ENCODE measurements around the gene UNC45A. TPM values are rescaled to one million over a fixed set of nuclear protein-coding genes. Genes with fewer than 3 reads are reported as not detected.
A peak's percentile ranks its signal among the peaks of the same experiment; 100 is the strongest.

UNC45A gene
- total RNA-seq, 1 donor: 69.1 TPM

DNA sequence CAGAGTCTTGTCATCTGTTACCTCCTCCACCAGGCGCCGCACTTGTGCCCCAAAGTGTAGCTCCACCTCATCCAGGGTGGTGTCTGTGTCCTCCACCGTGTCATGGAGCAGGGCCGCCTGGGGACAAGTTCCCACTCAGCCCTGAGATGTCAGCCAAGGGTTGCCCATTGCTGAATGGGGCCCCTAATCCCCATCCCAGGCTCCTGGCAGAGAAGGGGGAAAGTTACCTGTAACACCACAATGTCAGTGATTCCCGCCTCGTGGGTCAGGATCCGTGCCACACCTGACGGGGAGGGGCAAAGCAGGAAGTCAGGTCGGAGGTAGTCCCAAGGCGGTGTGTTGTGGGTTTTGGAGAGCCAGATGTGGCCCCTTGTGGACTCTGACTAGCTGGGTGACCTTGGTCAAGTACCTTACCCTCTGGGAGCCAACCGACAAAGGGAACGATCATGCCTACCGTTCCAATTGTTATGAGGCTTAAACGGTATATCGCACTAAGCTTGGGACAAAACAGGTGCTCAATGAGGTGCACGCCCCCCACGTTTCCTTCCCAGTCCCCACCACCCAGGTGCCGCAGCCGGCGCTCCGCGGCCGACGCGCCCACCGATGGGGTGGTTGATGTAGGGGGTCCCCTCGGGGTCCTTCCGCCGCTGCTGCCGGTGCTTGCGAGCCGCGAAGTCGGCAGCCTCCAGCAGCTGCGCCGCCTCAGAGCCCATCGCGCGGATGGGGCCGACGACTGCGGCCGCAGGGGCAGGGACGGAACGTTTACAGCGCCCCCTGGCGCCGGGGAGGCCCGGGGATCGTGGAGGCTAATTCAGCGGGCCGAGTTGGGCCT is 3.0 kb upstream of the UNC45A start, which contains the start of gene HDDC3:
HDDC3 (minus strand) TSS at position 722 of the 832 bp plus-strand sequence; CDS start at position 713, 9 bp downstream.
- peak within 1 kb of the TSS; percentile 85 for H3K4me3 ChIP-seq (ENCODE audit: low read depth, low read length)
- TF ChIP-seq, protein P1, sequence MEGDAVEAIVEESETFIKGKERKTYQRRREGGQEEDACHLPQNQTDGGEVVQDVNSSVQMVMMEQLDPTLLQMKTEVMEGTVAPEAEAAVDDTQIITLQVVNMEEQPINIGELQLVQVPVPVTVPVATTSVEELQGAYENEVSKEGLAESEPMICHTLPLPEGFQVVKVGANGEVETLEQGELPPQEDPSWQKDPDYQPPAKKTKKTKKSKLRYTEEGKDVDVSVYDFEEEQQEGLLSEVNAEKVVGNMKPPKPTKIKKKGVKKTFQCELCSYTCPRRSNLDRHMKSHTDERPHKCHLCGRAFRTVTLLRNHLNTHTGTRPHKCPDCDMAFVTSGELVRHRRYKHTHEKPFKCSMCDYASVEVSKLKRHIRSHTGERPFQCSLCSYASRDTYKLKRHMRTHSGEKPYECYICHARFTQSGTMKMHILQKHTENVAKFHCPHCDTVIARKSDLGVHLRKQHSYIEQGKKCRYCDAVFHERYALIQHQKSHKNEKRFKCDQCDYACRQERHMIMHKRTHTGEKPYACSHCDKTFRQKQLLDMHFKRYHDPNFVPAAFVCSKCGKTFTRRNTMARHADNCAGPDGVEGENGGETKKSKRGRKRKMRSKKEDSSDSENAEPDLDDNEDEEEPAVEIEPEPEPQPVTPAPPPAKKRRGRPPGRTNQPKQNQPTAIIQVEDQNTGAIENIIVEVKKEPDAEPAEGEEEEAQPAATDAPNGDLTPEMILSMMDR (IDR thresholded peaks at IDR 0.05; ENCODE audit: insufficient read depth, low read depth, low read length): peak; percentile 85
- peak; percentile 80 for DNase-seq (ENCODE audit: low read depth)

DNA sequence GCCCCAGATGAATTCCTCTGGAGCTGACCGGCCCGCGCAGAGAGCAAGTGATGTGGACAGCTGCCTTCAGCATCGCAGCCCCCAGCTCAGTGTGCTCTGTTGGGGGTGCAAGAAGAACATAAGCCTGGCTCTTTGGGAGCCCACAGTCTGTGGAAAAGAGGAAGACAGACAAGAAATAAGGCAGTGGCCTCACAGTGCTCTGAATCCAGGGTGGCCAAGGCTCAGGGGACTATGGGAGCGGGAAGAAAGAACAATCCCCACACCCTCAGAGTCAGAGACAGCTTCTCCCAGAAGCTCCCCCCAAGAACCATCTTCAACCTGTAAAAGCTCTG is 2.5 kb upstream of the UNC45A start:
- no peak for DNase-seq (ENCODE audit: low read depth)
- TF ChIP-seq, protein P1 (IDR thresholded peaks at IDR 0.05; ENCODE audit: insufficient read depth, low read depth, low read length): no peak
- peak overlapping the region; percentile 85 for H3K4me3 ChIP-seq (ENCODE audit: low read depth, low read length)

DNA sequence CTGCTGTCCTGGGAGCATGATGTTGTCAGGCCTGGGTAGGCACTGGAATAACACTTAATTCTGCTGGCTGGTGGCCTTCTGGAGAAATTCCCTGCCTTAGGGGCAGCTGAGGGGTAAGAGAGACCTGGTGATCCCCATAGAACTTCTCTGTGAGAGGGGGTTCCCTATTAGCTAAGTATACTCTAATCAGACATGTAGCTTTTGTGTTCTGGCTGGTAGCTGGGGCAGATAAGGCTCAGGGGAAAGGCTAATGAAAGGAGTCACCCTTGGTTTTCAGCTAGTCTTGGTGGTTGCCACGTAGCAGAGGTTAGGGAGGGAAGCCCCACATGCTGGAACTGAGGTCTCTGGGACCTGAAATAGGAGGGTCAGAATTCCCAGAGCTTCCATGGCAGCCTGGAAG is 1.8 kb upstream of the UNC45A start:
- TF ChIP-seq, protein P1 (IDR thresholded peaks at IDR 0.05; ENCODE audit: insufficient read depth, low read depth, low read length): no peak
- H3K4me3 ChIP-seq (ENCODE audit: low read depth, low read length): no peak overlapping the region
- DNase-seq (ENCODE audit: low read depth): no peak

DNA sequence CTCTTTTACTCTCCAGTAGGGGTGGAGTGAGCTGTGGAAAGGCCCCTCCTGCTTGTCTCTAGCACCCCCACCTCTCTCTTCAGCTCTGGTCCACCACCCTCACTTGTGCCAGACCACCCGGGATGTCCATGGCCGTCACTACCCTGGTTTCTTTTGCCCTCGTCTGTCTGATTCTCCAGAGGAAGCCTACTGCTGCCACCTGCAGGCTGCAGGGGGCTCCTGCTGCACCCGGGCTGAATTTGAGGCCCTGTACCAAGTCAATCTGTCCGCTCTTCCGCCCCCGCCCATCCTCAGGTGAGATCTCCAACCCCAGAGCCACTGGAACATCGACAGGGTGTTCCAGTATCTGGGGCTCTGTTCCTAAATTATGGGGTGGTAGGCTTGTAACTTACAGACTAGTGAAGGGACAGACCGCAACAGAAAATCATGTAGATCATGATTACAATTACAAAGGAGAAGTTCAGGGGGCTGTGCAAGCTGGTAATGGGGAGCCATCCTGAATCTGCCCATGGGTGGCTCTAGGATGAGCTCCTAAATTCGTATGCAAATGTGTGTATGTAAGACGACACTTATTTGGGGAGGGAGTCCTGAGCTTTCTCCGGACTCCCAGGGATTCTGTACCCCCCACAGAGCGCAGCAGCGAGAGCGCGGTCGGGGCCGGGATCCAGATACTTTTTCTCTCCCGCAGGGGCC is 683 bp upstream of the UNC45A start:
- peak; percentile 81 for DNase-seq (ENCODE audit: low read depth)
- peak overlapping the region; percentile 87 for H3K4me3 ChIP-seq (ENCODE audit: low read depth, low read length)
- TF ChIP-seq, protein P1 (IDR thresholded peaks at IDR 0.05; ENCODE audit: insufficient read depth, low read depth, low read length): peak; percentile 93

DNA sequence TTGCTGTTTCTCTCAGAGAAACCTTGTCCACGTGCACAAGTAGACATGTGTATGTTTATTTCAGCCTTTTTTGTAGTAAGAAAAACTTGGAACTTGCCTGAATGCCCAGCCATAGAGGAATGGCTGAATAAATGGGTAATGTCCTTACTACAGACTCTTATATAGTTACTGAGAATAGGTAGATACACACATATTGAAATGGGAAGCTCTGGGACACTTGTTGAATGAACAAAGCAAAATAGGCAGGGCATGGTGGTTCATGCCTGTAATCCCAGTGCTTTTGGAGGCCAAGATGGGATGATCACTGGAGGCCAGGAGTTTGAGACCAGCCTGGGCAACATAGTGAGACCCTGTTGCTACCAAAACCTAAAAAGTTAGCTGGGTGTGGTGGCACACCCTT is 1.7 kb downstream of the UNC45A start:
- TF ChIP-seq, protein P1 (IDR thresholded peaks at IDR 0.05; ENCODE audit: insufficient read depth, low read depth, low read length): no peak
- no peak overlapping the region for H3K4me3 ChIP-seq (ENCODE audit: low read depth, low read length)
- no peak for DNase-seq (ENCODE audit: low read depth)

DNA sequence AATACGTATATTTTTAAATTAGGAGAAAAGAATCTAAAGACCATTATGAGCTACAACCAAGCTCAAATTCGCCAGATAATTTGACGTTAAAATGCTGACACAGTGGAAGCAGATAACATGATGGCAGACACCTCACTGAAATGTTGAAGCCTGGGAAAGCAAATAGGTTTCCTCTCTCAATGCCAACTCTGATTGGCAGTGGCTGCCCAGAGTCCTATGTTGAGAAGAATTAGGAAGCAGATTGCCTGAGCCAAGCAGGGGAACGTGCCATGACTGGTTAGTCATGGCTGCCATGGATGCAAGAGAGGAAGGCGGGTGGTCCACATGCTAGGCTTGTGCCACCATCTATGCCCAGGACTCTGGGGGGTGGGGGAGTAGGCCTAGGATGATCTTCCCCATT is 3.2 kb downstream of the UNC45A start:
- no peak for DNase-seq (ENCODE audit: low read depth)
- TF ChIP-seq, protein P1 (IDR thresholded peaks at IDR 0.05; ENCODE audit: insufficient read depth, low read depth, low read length): no peak
- no peak overlapping the region for H3K4me3 ChIP-seq (ENCODE audit: low read depth, low read length)
